HG03108 (cell line): ENCODE data around the gene CAMKV.
"Not testable (repeated sequence)": the region's sequence is repeated elsewhere in the genome, so short reads cannot be mapped to it uniquely, and the experiment has no call there.

ENCODE experiments used
- ATAC-seq: cut with Tn5 transposase; IDR thresholded peaks from one replicate; pipeline ENCODE4 v1.9.1; 2021; ENCODE audit warnings: moderate library complexity; ENCODE audit not compliant: unreplicated experiment

The CAMKV gene

GRCh38 chr3:49869525-49870126 lies at the start of gene CAMKV:
Gene CAMKV, minus strand, starts transcription at chr3:49869906. Its CDS starts 7,518 bp downstream, at chr3:49862388.
- ATAC-seq, result no peak

GRCh38 chr3:49917806-49918590 lies 48.3 kb upstream of the CAMKV start:
- ATAC-seq, result not testable (repeated sequence)

GRCh38 chr3:49916686-49917085 lies 47.0 kb upstream of the CAMKV start:
- no peak for ATAC-seq

GRCh38 chr3:49914906-49915305 lies 45.2 kb upstream of the CAMKV start:
- no peak for ATAC-seq

- no peak for ATAC-seq
Observed at GRCh38 chr3:49912881-49913281, 43.2 kb upstream of the CAMKV start.

- ATAC-seq, result no peak
Observed at GRCh38 chr3:49911611-49912010, 41.9 kb upstream of the CAMKV start.

- ATAC-seq, result no peak
Observed at GRCh38 chr3:49911124-49911420, 41.4 kb upstream of the CAMKV start.

GRCh38 chr3:49910409-49911123 lies 40.9 kb upstream of the CAMKV start:
- no peak for ATAC-seq

GRCh38 chr3:49908373-49909199 lies 38.9 kb upstream of the CAMKV start:
- ATAC-seq, result no peak

GRCh38 chr3:49906073-49906743 lies 36.5 kb upstream of the CAMKV start:
- ATAC-seq, result no peak

GRCh38 chr3:49904448-49904847 lies 34.7 kb upstream of the CAMKV start:
- ATAC-seq, result not testable (repeated sequence)

GRCh38 chr3:49903451-49904424 lies 34.0 kb upstream of the CAMKV start, which contains the start of gene MST1R:
Gene MST1R, minus strand, starts transcription at chr3:49903873. Its CDS starts 264 bp downstream, at chr3:49903609.
- peak; percentile 60 for ATAC-seq

GRCh38 chr3:49902511-49903345 lies 33.0 kb upstream of the CAMKV start:
- ATAC-seq, result no peak

- no peak for ATAC-seq
Observed at GRCh38 chr3:49901366-49902339, 31.9 kb upstream of the CAMKV start.

GRCh38 chr3:49900491-49901153 lies 30.9 kb upstream of the CAMKV start:
- ATAC-seq, result no peak

- ATAC-seq, result no peak
Observed at GRCh38 chr3:49899815-49900214, 30.1 kb upstream of the CAMKV start.

GRCh38 chr3:49898991-49899390 lies 29.3 kb upstream of the CAMKV start:
- no peak for ATAC-seq
